IPS DF 19.7 (cell line): ENCODE results near the gene APOL4.
"Not testable (repeated sequence)": the region's sequence is repeated elsewhere in the genome, so short reads cannot be mapped to it uniquely, and the experiment has no call there.

Experiments
- DNase-seq: peaks from one replicate; pipeline ENCODE4 v3.0.0-alpha.2; 2013; ENCODE audit warnings: low read depth, low spot score

The APOL4 gene

GRCh38 chr22:36208162-36208765 lies 6.7 kb upstream of the APOL4 start:
- no peak for DNase-seq

GRCh38 chr22:36206255-36206654 lies 4.6 kb upstream of the APOL4 start:
- no peak for DNase-seq

GRCh38 chr22:36205573-36205972 lies 4.0 kb upstream of the APOL4 start:
- not testable (repeated sequence) for DNase-seq

- DNase-seq: no peak
Observed at GRCh38 chr22:36204632-36205015, 3.0 kb upstream of the APOL4 start.

- DNase-seq: no peak
Observed at GRCh38 chr22:36204001-36204631, 2.5 kb upstream of the APOL4 start.

GRCh38 chr22:36203441-36203840 lies 1.8 kb upstream of the APOL4 start:
- DNase-seq: not testable (repeated sequence)

- not testable (repeated sequence) for DNase-seq
Observed at GRCh38 chr22:36202906-36203305, 1.3 kb upstream of the APOL4 start.

- not testable (repeated sequence) for DNase-seq
Observed at GRCh38 chr22:36201025-36201424, 584 bp downstream of the APOL4 start.

- DNase-seq: no peak
Observed at GRCh38 chr22:36199001-36199551, 2.5 kb downstream of the APOL4 start.

- DNase-seq: no peak
Observed at GRCh38 chr22:36198536-36198935, 3.1 kb downstream of the APOL4 start.

- no peak for DNase-seq
Observed at GRCh38 chr22:36197514-36198146, 4.0 kb downstream of the APOL4 start.

- DNase-seq: peak; percentile 68
Observed at GRCh38 chr22:36197065-36197440, 4.6 kb downstream of the APOL4 start.

- DNase-seq: no peak
Observed at GRCh38 chr22:36196254-36197064, 5.2 kb downstream of the APOL4 start.

GRCh38 chr22:36194971-36195370 lies 6.6 kb downstream of the APOL4 start:
- DNase-seq: no peak

- DNase-seq: no peak
Observed at GRCh38 chr22:36194385-36194784, 7.2 kb downstream of the APOL4 start.

GRCh38 chr22:36193577-36193976 lies 8.0 kb downstream of the APOL4 start:
- DNase-seq: no peak

GRCh38 chr22:36193171-36193570 lies 8.4 kb downstream of the APOL4 start:
- no peak for DNase-seq

- no peak for DNase-seq
Observed at GRCh38 chr22:36192542-36192941, 9.1 kb downstream of the APOL4 start.

- DNase-seq: no peak
Observed at GRCh38 chr22:36191106-36191836, 10.3 kb downstream of the APOL4 start.

GRCh38 chr22:36187862-36188261 lies 13.7 kb downstream of the APOL4 start:
- DNase-seq: not testable (repeated sequence)
